Trophoblast cell (in vitro differentiated cells and primary cell): ENCODE results near the gene ENKUR.

Experiments
- DNase-seq, 2 donors: peaks; one replicate each; pipeline ENCODE4 v3.0.0-alpha.2; 2016
- H2AFZ ChIP-seq: 2 replicates; pipeline ENCODE4 v1.6.1; 2013; ENCODE audit warnings: low read length, moderate library complexity, mild to moderate bottlenecking; ENCODE audit not compliant: insufficient read depth, poor library complexity
- H2AK5ac ChIP-seq: 2 replicates; pipeline ENCODE4 v1.6.1; 2013; ENCODE audit warnings: mild to moderate bottlenecking, low read length
- H2BK120ac ChIP-seq: 2 replicates; pipeline ENCODE4 v1.6.1; 2013; ENCODE audit warnings: low read length, mild to moderate bottlenecking, moderate library complexity; ENCODE audit not compliant: insufficient read depth, poor library complexity
- H2BK12ac ChIP-seq: 2 replicates; pipeline ENCODE4 v1.6.1; 2013; ENCODE audit warnings: mild to moderate bottlenecking, low read length, moderate library complexity
- H2BK5ac ChIP-seq: 2 replicates; pipeline ENCODE4 v1.6.1; 2013; ENCODE audit warnings: low read length, low read depth, moderate library complexity, mild to moderate bottlenecking; ENCODE audit not compliant: poor library complexity
- H3K14ac ChIP-seq: 2 replicates; pipeline ENCODE4 v1.6.1; 2013; ENCODE audit warnings: mild to moderate bottlenecking, low read length
- H3K18ac ChIP-seq: 2 replicates; pipeline ENCODE4 v1.6.1; 2013; ENCODE audit warnings: mild to moderate bottlenecking, low read length
- H3K23ac ChIP-seq: 2 replicates; pipeline ENCODE4 v1.6.1; 2013; ENCODE audit warnings: low read length
- H3K27ac ChIP-seq: 2 replicates; pipeline ENCODE4 v1.5.1; 2013; ENCODE audit warnings: low read depth, mild to moderate bottlenecking, inconsistent platforms, low read length, moderate library complexity
- H3K27me3 ChIP-seq: 2 replicates; pipeline ENCODE4 v1.6.1; 2013; ENCODE audit warnings: inconsistent platforms, mild to moderate bottlenecking, low read length, moderate library complexity; ENCODE audit not compliant: insufficient read depth
- H3K36me3 ChIP-seq, 2 experiments: 1 replicate in 1 of 2; 2 replicates in 1 of 2; pipeline ENCODE4 v1.6.1; 2013; ENCODE audit warnings: low read length in 2 of 2, mild to moderate bottlenecking in 2 of 2, moderate library complexity in 1 of 2; ENCODE audit not compliant: insufficient read depth in 2 of 2, control insufficient read depth in 1 of 2
- H3K4ac ChIP-seq: 2 replicates; pipeline ENCODE4 v1.6.1; 2013; ENCODE audit warnings: low read depth, mild to moderate bottlenecking, low read length, moderate library complexity
- H3K4me1 ChIP-seq, 2 experiments: 1 replicate in 1 of 2; 2 replicates in 1 of 2; pipeline ENCODE4 v1.6.1; 2013; ENCODE audit warnings: low read length in 2 of 2, mild to moderate bottlenecking in 2 of 2, moderate library complexity in 1 of 2; ENCODE audit not compliant: insufficient read depth in 2 of 2, control insufficient read depth in 1 of 2
- H3K4me2 ChIP-seq: 2 replicates; pipeline ENCODE4 v1.6.1; 2013; ENCODE audit warnings: inconsistent platforms, mild to moderate bottlenecking, low read length, moderate library complexity
- H3K4me3 ChIP-seq: 2 replicates; pipeline ENCODE4 v1.5.1; 2013; ENCODE audit warnings: mild to moderate bottlenecking, low read depth, low read length, inconsistent platforms
- H3K79me1 ChIP-seq: one replicate; pipeline ENCODE4 v1.6.1; 2013; ENCODE audit warnings: low read length
- H3K79me2 ChIP-seq: 2 replicates; pipeline ENCODE4 v1.6.1; 2013; ENCODE audit warnings: low read length, mild to moderate bottlenecking; ENCODE audit not compliant: control insufficient read depth, insufficient read depth, poor library complexity
- H3K9ac ChIP-seq: 2 replicates; pipeline ENCODE4 v1.6.1; 2013; ENCODE audit warnings: mild to moderate bottlenecking, low read length
- H3K9me3 ChIP-seq: 2 replicates; pipeline ENCODE4 v1.6.1; 2013; ENCODE audit warnings: low read depth, mild to moderate bottlenecking, control low read depth, inconsistent platforms, low read length; ENCODE audit not compliant: insufficient read depth
- H4K12ac ChIP-seq: 2 replicates; pipeline ENCODE4 v1.6.1; 2013; ENCODE audit warnings: low read depth, mild to moderate bottlenecking, low read length, moderate library complexity
- H4K8ac ChIP-seq: 2 replicates; pipeline ENCODE4 v1.6.1; 2013; ENCODE audit warnings: low read depth, mild to moderate bottlenecking, low read length, moderate library complexity
- H4K91ac ChIP-seq: one replicate; pipeline ENCODE4 v1.6.1; 2013; ENCODE audit warnings: low read depth, mild to moderate bottlenecking, low read length, moderate library complexity
- WGBS: extraction: QIAGEN DNeasy Blood & Tissue Kit; methylation state at CpG from one replicate; pipeline ENCODE4 v1.1.7; 2013; ENCODE audit warnings: missing lambda C conversion rate; ENCODE audit not compliant: insufficient read length, insufficient coverage; ENCODE audit errors: extremely low coverage; 5-methylcytosine and 5-hydroxymethylcytosine counted together

Gene ENKUR

DNA sequence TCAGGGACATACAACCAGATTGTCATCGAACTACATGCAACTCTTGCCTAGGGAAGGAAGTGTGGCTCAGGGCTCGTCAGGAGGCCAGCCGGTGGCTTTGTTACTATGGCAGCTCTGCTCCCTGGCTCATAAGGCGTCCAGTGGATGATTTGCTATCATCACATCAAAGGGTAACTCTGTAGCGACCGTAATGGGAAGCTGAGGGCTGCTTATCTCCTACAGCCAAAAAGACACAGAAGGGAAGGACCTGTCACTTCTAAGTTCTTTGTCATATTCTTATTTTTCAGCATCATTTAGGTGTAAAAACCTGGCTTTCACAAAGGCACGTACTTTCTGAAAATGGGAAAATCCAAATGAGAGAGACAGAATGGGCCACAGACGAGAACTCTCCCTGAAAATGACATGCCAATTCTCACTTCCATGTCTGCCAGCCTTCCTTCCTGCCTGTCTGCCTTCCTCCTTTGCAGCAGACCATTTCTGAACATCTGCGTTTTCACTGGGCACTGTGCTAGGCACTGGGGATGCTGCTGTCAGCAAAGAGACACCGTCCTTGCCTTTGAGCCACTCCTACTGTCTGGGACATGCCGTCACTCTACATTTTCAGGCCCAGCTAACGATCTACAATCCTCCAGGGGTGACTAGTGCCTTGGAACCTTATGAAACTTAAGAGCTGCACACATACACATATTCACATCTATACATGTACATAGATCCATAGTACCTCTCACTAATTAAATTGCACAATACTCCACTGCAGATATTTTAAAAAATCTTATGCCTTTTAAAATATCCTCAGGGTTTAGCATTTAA, 26.9 kb downstream of the ENKUR start:
- no peak overlapping the region for H4K12ac ChIP-seq
- no peak overlapping the region for H2BK12ac ChIP-seq
- peak; percentile 50 to 76 for DNase-seq
- no peak overlapping the region for H2AFZ ChIP-seq
- no peak overlapping the region for H3K4me3 ChIP-seq
- WGBS, result no CpG with 5 or more reads among the region's 12 CpGs
- H3K14ac ChIP-seq, result no peak overlapping the region
- no peaks in the 10 kb centered on the region for H3K27me3 ChIP-seq
- no peak overlapping the region for H3K4me2 ChIP-seq
- no peaks in the 10 kb centered on the region for H3K9me3 ChIP-seq
- no peak overlapping the region for H3K18ac ChIP-seq
- no peaks in the 10 kb centered on the region for H3K36me3 ChIP-seq
- H4K8ac ChIP-seq, result no peak overlapping the region
- H3K79me2 ChIP-seq, result no peaks in the 10 kb centered on the region
- no peak overlapping the region for H3K23ac ChIP-seq
- H4K91ac ChIP-seq, result no peak overlapping the region
- H2BK120ac ChIP-seq, result no peak overlapping the region
- no peak overlapping the region for H3K27ac ChIP-seq
- no peak overlapping the region for H3K9ac ChIP-seq
- H3K79me1 ChIP-seq, result no peaks in the 10 kb centered on the region
- H2AK5ac ChIP-seq, result no peak overlapping the region
- no peaks in the 10 kb centered on the region for H3K4me1 ChIP-seq
- H3K4ac ChIP-seq, result no peak overlapping the region
- no peak overlapping the region for H2BK5ac ChIP-seq

DNA sequence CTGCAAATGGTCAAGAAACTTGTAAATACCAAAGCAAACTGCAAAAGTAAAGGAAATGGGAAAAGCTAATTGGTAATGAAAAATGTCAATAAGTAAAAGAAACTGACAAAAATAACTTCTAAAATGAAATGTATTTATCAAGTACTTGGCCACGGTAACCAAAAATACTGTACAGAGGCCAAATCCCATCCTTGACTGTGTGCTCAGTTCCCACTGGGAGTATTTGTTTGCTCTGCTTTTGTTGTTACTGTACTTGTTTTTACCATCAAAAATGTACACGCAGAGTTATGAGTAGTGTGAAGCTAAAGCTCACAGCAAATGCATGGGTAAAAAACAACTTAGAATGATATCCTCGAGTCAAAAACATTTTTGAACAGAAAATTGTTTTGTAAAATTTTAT, 31.1 kb downstream of the ENKUR start:
- Histone ChIP-seq H3K9me3 (no peaks in the 10 kb centered on the region), H2BK5ac (no peak overlapping the region), H4K12ac (no peak overlapping the region), H3K4me2 (no peak overlapping the region), H3K79me2 (no peaks in the 10 kb centered on the region), H2BK120ac (no peak overlapping the region), H2AK5ac (no peak overlapping the region), H3K4me1 (no peaks in the 10 kb centered on the region), H2AFZ (no peak overlapping the region), H4K8ac (no peak overlapping the region), H3K79me1 (no peaks in the 10 kb centered on the region), H3K27me3 (no peaks in the 10 kb centered on the region), H2BK12ac (no peak overlapping the region), H3K23ac (no peak overlapping the region), H3K27ac (no peak overlapping the region), H3K36me3 (no peaks in the 10 kb centered on the region), H3K4ac (no peak overlapping the region), H3K9ac (no peak overlapping the region), H4K91ac (no peak overlapping the region), H3K4me3 (no peak overlapping the region), H3K14ac (no peak overlapping the region), H3K18ac (no peak overlapping the region)
- no CpG with 5 or more reads among the region's 3 CpGs for WGBS
- DNase-seq, result no peak

DNA sequence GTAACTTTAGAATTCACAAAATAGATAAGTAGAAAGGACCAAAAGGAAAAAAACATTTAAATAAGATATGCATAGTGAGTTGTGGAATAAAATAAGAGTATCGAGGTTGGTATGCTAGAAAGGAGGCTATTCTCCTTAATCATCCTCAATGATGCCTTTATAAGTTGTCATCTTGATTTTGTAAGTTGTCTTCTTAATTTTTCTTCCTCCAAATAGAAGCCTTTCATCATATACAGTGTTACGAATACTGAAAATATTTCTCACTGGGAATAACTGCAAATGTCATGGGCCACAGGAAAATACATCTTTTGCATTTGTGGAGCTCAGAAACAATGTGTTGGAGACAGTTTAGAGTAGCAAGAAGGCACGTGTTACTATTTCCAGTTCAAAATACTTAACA, 32.0 kb downstream of the ENKUR start:
- H3K9ac ChIP-seq, result no peak overlapping the region
- H3K27me3 ChIP-seq, result no peaks in the 10 kb centered on the region
- H4K91ac ChIP-seq, result no peak overlapping the region
- H2AK5ac ChIP-seq, result no peak overlapping the region
- no peak overlapping the region for H4K8ac ChIP-seq
- H3K23ac ChIP-seq, result no peak overlapping the region
- no peak overlapping the region for H2BK120ac ChIP-seq
- WGBS, result no CpG with 5 or more reads among the region's 3 CpGs
- H3K14ac ChIP-seq, result no peak overlapping the region
- no peak overlapping the region for H2BK5ac ChIP-seq
- no peaks in the 10 kb centered on the region for H3K36me3 ChIP-seq
- no peaks in the 10 kb centered on the region for H3K79me2 ChIP-seq
- no peak overlapping the region for H3K18ac ChIP-seq
- H2AFZ ChIP-seq, result no peak overlapping the region
- H3K4me3 ChIP-seq, result no peak overlapping the region
- no peaks in the 10 kb centered on the region for H3K4me1 ChIP-seq
- H2BK12ac ChIP-seq, result no peak overlapping the region
- H3K27ac ChIP-seq, result no peak overlapping the region
- no peak overlapping the region for H3K4me2 ChIP-seq
- no peaks in the 10 kb centered on the region for H3K79me1 ChIP-seq
- H3K4ac ChIP-seq, result no peak overlapping the region
- DNase-seq, result no peak
- no peak overlapping the region for H4K12ac ChIP-seq
- no peaks in the 10 kb centered on the region for H3K9me3 ChIP-seq

DNA sequence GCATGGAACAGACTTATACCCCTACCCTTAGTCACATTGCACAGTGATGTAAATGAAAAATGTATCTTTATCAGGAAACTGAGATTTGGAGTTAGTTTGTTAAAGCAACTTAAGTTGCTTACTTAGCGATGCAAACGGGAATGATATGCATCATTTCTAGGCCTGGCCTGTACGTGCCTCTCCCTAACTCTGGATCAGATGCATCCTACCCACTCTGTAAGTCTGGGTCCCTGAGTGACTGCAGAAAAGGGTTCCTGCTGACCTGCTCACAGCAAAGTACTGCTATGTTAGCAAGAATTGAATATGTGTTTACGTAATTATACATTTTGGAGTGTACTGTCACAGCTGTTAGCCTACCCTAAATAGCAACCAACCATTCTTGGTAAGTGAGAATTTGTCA, 32.8 kb downstream of the ENKUR start:
- Histone ChIP-seq H2BK120ac (no peak overlapping the region), H4K8ac (no peak overlapping the region), H3K27me3 (no peaks in the 10 kb centered on the region), H3K36me3 (no peaks in the 10 kb centered on the region), H3K4ac (no peak overlapping the region), H4K12ac (no peak overlapping the region), H3K4me1 (no peaks in the 10 kb centered on the region), H3K18ac (no peak overlapping the region), H2BK5ac (no peak overlapping the region), H2BK12ac (no peak overlapping the region), H3K9me3 (no peaks in the 10 kb centered on the region), H3K14ac (no peak overlapping the region), H3K9ac (no peak overlapping the region), H2AFZ (no peak overlapping the region), H4K91ac (no peak overlapping the region), H2AK5ac (no peak overlapping the region), H3K79me1 (no peaks in the 10 kb centered on the region), H3K23ac (no peak overlapping the region), H3K4me2 (no peak overlapping the region), H3K27ac (no peak overlapping the region), H3K4me3 (no peak overlapping the region), H3K79me2 (no peaks in the 10 kb centered on the region)
- no peak for DNase-seq
- no CpG with 5 or more reads among the region's 4 CpGs for WGBS
